ENCODE data around the gene WDFY4. TPM values are rescaled to one million over a fixed set of nuclear protein-coding genes. Genes with fewer than 3 reads are reported as not detected.

The WDFY4 gene
- total and polyA plus RNA-seq, 2 of the 13 experiments (the other 11 are each of a cell fraction or from before 2014, with no cell fraction given), result not detected

DNA sequence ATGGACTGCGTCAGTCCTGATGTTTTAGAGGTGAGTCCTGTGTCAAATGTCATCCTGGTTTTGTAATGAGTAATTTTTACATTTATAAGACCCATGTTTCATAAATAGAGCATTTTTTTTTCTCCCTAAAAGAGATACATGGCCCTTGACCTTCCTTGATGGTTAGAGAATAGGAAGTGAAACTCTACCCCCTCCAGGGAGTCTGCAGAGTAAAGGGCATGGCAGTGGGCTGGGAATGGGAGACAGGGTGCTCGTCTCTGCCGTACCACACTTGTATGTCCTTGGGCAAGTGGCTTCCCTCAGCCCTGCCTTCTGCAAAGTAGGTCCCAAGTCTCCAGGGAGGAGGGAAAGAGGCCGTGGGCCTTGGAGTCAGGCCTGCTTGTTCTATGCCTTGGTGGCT, 63.9 kb downstream of the WDFY4 start:
- intact Hi-C loops (cut with micrococcal nuclease; ENCODE audit: unreplicated experiment), result loop anchor here (10.0 kb wide), 1 partner anchor 76 kb away; no protein-coding TSS in a partner anchor
- CTCF ChIA-PET (ENCODE audit: low intra/inter-chr PET ratio, low total read pairs), result no interaction called here
- no peak for FAIRE-seq
- Histone ChIP-seq H3K4me3 (replicated peaks in 1 of 3; ENCODE audit: insufficient read depth in 1 of 3, low read depth in 2 of 3, low read length in 3 of 3) (no peak overlapping the region), H3K4me2 (ENCODE audit: low read depth, low read length) (no peak overlapping the region), H4K20me1 (ENCODE audit: insufficient read depth, low read length) (no peaks in the 10 kb centered on the region), H3K9ac (ENCODE audit: insufficient read depth, low read depth, low read length) (no peak overlapping the region), H2AFZ (ENCODE audit: low read length) (no peak overlapping the region), H3K27me3 (ENCODE audit: control insufficient read depth in 1 of 2, insufficient read depth in 2 of 2, low read length in 2 of 2) (peaks cover 0 to 2% of the 10 kb centered on the region in 2 experiments; a peak in 1 of 5 replicates), H3K27ac (ENCODE audit: extremely low read length, insufficient read depth, low read length) (no peak overlapping the region), H3K4me1 (ENCODE audit: insufficient read depth, low read length) (no peaks in the 10 kb centered on the region), H3K36me3 (replicated peaks in 1 of 2; ENCODE audit: control insufficient read depth in 1 of 2, insufficient read depth in 2 of 2, low read length in 2 of 2) (no peaks in the 10 kb centered on the region), H3K9me3 (ENCODE audit: low read length) (no peaks in the 10 kb centered on the region), H3K79me2 (ENCODE audit: insufficient read depth, low read length) (no peaks in the 10 kb centered on the region)
- ATAC-seq, result no peak
- in situ Hi-C loops (cut with HindIII; ENCODE audit: extremely low pct_ligation_motif_present, low pct_unique_long_range_greater_than_20kb), result no loop called here
- 13% methylated on average over 4 of the region's 4 CpGs for WGBS (ENCODE audit: low lambda C conversion rate)
- DNase-seq (ENCODE audit: low spot score), result no peak
- POLR2A ChIA-PET, result no interaction called here
- no TSS peak for BruUV-seq (replicated peaks)
- TF ChIP-seq ZNF672 (CRISPR knock-in tag; IDR thresholded peaks at IDR 0.05) (no peak), PRPF4 (IDR thresholded peaks at IDR 0.05; ENCODE audit: low read depth, low read length, poor library complexity, severe bottlenecking) (no peak), ZFP36 (IDR thresholded peaks at IDR 0.05; ENCODE audit: borderline replicate concordance, low read depth, low read length, partially characterized antibody) (no peak), SUZ12 (IDR thresholded peaks at IDR 0.05; ENCODE audit: low read depth, low read length) (no peak), ZNF768 (CRISPR knock-in tag; IDR thresholded peaks at IDR 0.05) (no peak), ZNF432 (CRISPR knock-in tag; IDR thresholded peaks at IDR 0.05; ENCODE audit: borderline replicate concordance) (no peak), SATB2 (CRISPR knock-in tag; IDR thresholded peaks at IDR 0.05) (no peak)
- TF ChIP-seq, protein P1, sequence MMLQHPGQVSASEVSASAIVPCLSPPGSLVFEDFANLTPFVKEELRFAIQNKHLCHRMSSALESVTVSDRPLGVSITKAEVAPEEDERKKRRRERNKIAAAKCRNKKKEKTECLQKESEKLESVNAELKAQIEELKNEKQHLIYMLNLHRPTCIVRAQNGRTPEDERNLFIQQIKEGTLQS (CRISPR knock-in tag; IDR thresholded peaks at IDR 0.05), result no peak

DNA sequence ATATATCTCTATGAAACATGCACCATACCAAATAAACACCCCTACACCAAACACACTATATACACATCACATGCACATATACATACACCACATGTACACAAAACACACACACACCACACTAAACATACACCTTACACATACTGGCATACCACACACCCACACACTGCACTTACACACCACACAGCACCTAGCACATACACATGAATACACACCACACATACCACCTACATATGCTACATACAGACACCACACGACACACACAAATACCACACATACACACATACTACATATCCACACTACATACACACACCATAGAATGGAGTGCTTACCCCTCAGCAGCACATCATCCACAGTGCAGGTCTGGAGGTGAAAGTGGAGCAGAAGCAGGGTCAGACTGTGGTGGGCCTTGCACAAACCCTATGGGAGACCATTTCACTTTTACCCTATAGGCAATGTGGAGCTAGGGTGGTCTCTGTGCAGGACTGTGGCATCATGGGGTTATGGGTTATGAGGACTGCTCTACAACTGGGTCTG, 64.6 kb downstream of the WDFY4 start:
- no peak overlapping the region for H3K9ac ChIP-seq (ENCODE audit: insufficient read depth, low read depth, low read length)
- FAIRE-seq (no peak), DNase-seq (ENCODE audit: low spot score) (no peak), ATAC-seq (no peak)
- TF ChIP-seq ZNF775 (CRISPR knock-in tag; IDR thresholded peaks at IDR 0.05; ENCODE audit: borderline replicate concordance) (no peak), HOXA9 (CRISPR knock-in tag; IDR thresholded peaks at IDR 0.05; ENCODE audit: borderline replicate concordance) (no peak), ZNF282 (IDR thresholded peaks at IDR 0.05; ENCODE audit: partially characterized antibody) (peak; percentile 43), IKZF1 (IDR thresholded peaks at IDR 0.05) (0 out of 2 replicates have a peak, but pooled peaks have one; percentile 78), IRF2 (CRISPR knock-in tag; IDR thresholded peaks at IDR 0.05) (no peak), CHD2 (IDR thresholded peaks at IDR 0.05; ENCODE audit: low read depth, low read length) (no peak), SP5 (CRISPR knock-in tag; IDR thresholded peaks at IDR 0.05; ENCODE audit: borderline replicate concordance, low read depth) (no peak), DPF2 (CRISPR knock-in tag; IDR thresholded peaks at IDR 0.05; ENCODE audit: borderline replicate concordance, low read depth) (no peak)
- TF ChIP-seq, protein P2, sequence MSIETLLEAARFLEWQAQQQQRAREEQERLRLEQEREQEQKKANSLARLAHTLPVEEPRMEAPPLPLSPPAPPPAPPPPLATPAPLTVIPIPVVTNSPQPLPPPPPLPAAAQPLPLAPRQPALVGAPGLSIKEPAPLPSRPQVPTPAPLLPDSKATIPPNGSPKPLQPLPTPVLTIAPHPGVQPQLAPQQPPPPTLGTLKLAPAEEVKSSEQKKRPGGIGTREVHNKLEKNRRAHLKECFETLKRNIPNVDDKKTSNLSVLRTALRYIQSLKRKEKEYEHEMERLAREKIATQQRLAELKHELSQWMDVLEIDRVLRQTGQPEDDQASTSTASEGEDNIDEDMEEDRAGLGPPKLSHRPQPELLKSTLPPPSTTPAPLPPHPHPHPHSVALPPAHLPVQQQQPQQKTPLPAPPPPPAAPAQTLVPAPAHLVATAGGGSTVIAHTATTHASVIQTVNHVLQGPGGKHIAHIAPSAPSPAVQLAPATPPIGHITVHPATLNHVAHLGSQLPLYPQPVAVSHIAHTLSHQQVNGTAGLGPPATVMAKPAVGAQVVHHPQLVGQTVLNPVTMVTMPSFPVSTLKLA (IDR thresholded peaks at IDR 0.05), result peak; percentile 81
- TF ChIP-seq, protein P3, sequence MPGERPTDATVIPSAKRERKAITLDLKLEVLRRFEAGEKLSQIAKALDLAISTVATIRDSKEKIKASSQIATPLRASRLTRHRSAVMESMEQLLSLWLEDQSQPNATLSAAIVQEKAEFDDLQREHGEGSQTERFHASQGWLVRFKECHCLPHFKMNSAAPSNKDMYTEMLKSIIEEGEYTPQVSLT (CRISPR knock-in tag; IDR thresholded peaks at IDR 0.05; ENCODE audit: borderline replicate concordance, low read depth), result no peak
- H3K9me3 ChIP-seq (ENCODE audit: low read length), result no peaks in the 10 kb centered on the region
- no TSS peak for BruUV-seq (replicated peaks)
- POLR2A ChIA-PET, result no interaction called here
- no peaks in the 10 kb centered on the region for H3K79me2 ChIP-seq (ENCODE audit: insufficient read depth, low read length)
- H4K20me1 ChIP-seq (ENCODE audit: insufficient read depth, low read length), result no peaks in the 10 kb centered on the region
- no peaks in the 10 kb centered on the region for H3K27me3 ChIP-seq (ENCODE audit: control insufficient read depth in 1 of 2, insufficient read depth in 2 of 2, low read length in 2 of 2)
- CTCF ChIA-PET (ENCODE audit: low intra/inter-chr PET ratio, low total read pairs), result no interaction called here
- H2AFZ ChIP-seq (ENCODE audit: low read length), result no peak overlapping the region
- H3K36me3 ChIP-seq (replicated peaks in 1 of 2; ENCODE audit: control insufficient read depth in 1 of 2, insufficient read depth in 2 of 2, low read length in 2 of 2), result no peaks in the 10 kb centered on the region
- intact Hi-C loops (cut with micrococcal nuclease; ENCODE audit: unreplicated experiment) (loop anchor here (10.0 kb wide), 1 partner anchor 75 kb away; no protein-coding TSS in a partner anchor), in situ Hi-C loops (cut with HindIII; ENCODE audit: extremely low pct_ligation_motif_present, low pct_unique_long_range_greater_than_20kb) (no loop called here)
- H3K27ac ChIP-seq (ENCODE audit: extremely low read length, insufficient read depth, low read length), result no peak overlapping the region
- no peaks in the 10 kb centered on the region for H3K4me1 ChIP-seq (ENCODE audit: insufficient read depth, low read length)
- no peak overlapping the region for H3K4me3 ChIP-seq (replicated peaks in 1 of 3; ENCODE audit: insufficient read depth in 1 of 3, low read depth in 2 of 3, low read length in 3 of 3)
- 0% methylated on average over 1 of the region's 1 CpG for WGBS (ENCODE audit: low lambda C conversion rate)
- H3K4me2 ChIP-seq (ENCODE audit: low read depth, low read length), result no peak overlapping the region

Measured in HepG2 (cell line).